Coronary artery (tissue), 2 donors: ENCODE measurements around the gene IFNK.

Experiments
- DNase-seq: peaks from one replicate; pipeline ENCODE4 v3.0.0-alpha.2; 2017; ENCODE audit warnings: low spot score
- H3K27ac ChIP-seq, 2 donors: fragments of 200-600 bp; sonication (generic); one replicate each; pipeline ENCODE4 v1.5.1; 2016 to 2019
- H3K4me3 ChIP-seq: fragments of 200-600 bp; sonication (generic); 2 replicates; pipeline ENCODE4 v1.5.1; 2016; ENCODE audit warnings: mild to moderate bottlenecking, moderate library complexity
- TF ChIP-seq, protein P1 (sequence below): fragments of 200-600 bp; sonication (generic); IDR thresholded peaks from one replicate; pipeline ENCODE4 v1.5.1; 2019; ENCODE audit warnings: antibody characterized with exemption

The IFNK gene

DNA sequence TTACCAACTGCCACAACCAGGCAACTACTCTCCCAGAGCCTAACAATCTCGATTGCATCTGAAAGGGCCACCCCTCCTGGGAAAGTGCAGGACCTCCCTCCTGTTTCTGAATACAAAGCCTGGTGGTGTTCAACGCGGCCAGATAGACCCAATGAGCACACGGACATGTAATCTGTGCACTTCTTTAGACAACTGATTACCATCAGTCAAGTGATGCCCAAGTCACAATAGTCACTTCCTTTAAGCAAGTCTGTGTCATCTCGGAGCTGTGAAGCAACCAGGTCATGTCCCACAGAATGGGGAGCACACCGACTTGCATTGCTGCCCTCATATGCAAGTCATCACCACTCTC lies 48.5 kb downstream of the IFNK start:
- DNase-seq: no peak
- TF ChIP-seq, protein P1, sequence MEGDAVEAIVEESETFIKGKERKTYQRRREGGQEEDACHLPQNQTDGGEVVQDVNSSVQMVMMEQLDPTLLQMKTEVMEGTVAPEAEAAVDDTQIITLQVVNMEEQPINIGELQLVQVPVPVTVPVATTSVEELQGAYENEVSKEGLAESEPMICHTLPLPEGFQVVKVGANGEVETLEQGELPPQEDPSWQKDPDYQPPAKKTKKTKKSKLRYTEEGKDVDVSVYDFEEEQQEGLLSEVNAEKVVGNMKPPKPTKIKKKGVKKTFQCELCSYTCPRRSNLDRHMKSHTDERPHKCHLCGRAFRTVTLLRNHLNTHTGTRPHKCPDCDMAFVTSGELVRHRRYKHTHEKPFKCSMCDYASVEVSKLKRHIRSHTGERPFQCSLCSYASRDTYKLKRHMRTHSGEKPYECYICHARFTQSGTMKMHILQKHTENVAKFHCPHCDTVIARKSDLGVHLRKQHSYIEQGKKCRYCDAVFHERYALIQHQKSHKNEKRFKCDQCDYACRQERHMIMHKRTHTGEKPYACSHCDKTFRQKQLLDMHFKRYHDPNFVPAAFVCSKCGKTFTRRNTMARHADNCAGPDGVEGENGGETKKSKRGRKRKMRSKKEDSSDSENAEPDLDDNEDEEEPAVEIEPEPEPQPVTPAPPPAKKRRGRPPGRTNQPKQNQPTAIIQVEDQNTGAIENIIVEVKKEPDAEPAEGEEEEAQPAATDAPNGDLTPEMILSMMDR: no peak
- Histone ChIP-seq H3K27ac (peak overlapping the region; percentile 97), H3K4me3 (peak overlapping the region; percentile 81)

DNA sequence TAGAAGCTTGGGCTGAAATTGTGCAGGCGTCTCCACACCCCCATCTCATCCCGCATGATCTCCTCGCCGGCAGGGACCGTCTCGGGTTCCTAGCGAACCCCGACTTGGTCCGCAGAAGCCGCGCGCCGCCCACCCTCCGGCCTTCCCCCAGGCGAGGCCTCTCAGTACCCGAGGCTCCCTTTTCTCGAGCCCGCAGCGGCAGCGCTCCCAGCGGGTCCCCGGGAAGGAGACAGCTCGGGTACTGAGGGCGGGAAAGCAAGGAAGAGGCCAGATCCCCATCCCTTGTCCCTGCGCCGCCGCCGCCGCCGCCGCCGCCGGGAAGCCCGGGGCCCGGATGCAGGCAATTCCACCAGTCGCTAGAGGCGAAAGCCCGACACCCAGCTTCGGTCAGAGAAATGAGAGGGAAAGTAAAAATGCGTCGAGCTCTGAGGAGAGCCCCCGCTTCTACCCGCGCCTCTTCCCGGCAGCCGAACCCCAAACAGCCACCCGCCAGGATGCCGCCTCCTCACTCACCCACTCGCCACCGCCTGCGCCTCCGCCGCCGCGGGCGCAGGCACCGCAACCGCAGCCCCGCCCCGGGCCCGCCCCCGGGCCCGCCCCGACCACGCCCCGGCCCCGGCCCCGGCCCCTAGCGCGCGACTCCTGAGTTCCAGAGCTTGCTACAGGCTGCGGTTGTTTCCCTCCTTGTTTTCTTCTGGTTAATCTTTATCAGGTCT lies 49.0 kb downstream of the IFNK start, which contains the start of gene C9orf72:
Gene C9orf72 (minus strand): TSS at position 564 of the 716 bp plus-strand sequence. CDS start 6,361 bp downstream, outside the sequence.
- TF ChIP-seq, protein P1: no peak
- Histone ChIP-seq H3K27ac (peak within 1 kb of the TSS; percentile 97), H3K4me3 (peak within 1 kb of the TSS; percentile 81)
- DNase-seq: peak; percentile 91

DNA sequence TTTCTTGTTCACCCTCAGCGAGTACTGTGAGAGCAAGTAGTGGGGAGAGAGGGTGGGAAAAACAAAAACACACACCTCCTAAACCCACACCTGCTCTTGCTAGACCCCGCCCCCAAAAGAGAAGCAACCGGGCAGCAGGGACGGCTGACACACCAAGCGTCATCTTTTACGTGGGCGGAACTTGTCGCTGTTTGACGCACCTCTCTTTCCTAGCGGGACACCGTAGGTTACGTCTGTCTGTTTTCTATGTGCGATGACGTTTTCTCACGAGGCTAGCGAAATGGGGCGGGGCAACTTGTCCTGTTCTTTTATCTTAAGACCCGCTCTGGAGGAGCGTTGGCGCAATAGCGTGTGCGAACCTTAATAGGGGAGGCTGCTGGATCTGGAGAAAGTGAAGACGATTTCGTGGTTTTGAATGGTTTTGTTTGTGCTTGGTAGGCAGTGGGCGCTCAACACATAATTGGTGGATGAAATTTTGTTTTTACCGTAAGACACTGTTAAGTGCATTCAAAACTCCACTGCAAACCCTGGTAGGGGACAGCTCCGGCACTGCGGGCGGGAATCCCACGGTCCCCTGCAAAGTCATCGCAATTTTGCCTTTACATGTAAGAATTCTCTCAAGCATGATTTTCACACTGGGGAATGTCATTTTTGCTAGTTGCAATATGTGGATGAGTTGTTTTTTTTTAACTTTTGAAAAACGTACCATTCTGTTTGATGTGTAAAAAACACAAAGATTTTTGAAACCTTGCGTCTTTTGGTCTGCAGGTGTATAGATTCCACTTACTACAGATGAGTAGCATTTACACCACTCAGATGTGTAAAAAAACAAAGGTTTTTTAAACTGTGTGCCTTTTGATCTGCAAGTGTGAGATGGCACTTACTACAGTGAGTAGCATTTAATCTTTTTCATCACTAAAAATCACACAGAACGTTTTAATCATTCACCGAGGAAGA lies 49.8 kb downstream of the IFNK start:
- peak; percentile 99 for DNase-seq
- TF ChIP-seq, protein P1: no peak
- Histone ChIP-seq H3K27ac (peak overlapping the region; percentile 97), H3K4me3 (peak overlapping the region; percentile 81)
